HG02943 (cell line): Measurements from ENCODE around the gene HOXA5.

Source experiments
- ATAC-seq: cut with Tn5 transposase; IDR thresholded peaks from one replicate; pipeline ENCODE4 v1.9.1; 2021; ENCODE audit warnings: mild to moderate bottlenecking, low read depth, moderate library complexity; ENCODE audit not compliant: unreplicated experiment

Gene HOXA5

DNA sequence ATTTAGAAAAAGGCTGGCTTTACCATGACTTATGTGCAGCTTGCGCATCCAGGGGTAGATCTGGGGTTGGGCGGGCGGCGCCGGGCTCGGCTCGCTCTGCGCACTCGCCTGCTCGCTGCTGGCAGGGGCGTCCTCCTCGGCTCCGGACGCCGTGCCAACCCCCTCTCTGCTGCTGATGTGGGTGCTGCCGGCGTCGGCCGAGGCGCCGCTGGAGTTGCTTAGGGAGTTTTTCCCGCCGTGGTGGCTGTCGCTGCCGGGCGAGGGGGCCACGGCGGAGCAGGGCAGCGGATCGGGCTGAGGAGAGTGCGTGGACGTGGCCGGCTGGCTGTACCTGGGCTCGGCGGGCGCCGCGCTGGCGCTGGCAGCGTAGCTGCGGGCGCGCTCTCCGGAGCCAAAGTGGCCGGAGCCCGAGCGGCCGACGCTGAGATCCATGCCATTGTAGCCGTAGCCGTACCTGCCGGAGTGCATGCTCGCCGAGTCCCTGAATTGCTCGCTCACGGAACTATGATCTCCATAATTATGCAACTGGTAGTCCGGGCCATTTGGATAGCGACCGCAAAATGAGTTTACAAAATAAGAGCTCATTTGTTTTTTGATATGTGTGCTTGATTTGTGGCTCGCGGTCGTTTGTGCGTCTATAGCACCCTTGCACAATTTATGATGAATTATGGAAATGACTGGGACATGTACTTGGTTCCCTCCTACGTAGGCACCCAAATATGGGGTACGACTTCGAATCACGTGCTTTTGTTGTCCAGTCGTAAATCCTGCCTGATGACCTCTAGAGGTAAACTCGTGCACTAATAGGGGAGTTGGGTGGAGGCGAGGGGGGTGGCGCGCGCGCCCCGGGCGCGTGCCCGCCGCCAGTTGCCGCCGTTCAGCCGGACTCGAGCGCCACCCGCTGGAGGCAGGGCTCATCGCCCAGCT, at the start of gene HOXA5:
Gene HOXA5, minus strand, starts transcription at position 659 of the 927 bp plus-strand sequence. Its CDS starts 74 bp downstream, at position 585.
- no peak for ATAC-seq

DNA sequence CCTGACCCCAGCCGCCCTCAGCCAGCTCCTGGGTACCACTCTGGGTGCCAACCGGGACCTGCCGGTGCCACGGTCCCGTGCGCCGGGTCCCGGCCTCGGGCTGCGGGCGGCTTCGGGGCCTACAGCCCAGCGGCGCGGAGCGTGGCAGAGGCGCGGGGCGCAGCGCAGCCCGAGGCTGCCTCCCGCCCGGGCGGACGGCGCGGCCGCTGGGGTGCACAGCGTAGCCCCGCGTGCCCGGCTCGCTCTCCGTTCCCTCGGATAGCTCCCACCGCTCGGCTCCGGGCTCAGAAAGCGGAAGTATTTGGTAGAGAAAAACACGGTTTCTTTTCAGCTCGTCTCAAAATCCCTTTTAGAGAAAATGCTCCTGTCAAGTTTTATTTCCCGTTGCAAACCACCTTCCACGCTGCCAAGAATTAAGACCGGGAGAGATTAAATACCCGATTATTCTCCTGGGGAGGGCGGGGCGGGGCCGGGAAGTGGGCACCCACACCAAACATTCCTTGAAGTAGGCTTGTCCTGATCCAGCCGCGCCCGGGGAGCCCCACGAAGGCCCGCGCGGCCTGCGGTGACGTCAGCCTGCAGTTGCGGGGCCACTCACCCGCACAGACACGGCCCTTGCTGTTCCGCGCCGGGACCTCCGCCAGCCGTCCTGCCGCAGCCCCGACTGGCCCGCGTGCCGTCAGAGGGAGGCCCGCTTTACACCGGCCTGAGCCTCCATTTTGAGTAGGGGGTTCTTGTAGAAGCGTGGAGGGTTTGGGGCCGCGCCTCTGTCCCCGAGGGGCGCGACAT, 49.3 kb upstream of the HOXA5 start:
- no peak for ATAC-seq

DNA sequence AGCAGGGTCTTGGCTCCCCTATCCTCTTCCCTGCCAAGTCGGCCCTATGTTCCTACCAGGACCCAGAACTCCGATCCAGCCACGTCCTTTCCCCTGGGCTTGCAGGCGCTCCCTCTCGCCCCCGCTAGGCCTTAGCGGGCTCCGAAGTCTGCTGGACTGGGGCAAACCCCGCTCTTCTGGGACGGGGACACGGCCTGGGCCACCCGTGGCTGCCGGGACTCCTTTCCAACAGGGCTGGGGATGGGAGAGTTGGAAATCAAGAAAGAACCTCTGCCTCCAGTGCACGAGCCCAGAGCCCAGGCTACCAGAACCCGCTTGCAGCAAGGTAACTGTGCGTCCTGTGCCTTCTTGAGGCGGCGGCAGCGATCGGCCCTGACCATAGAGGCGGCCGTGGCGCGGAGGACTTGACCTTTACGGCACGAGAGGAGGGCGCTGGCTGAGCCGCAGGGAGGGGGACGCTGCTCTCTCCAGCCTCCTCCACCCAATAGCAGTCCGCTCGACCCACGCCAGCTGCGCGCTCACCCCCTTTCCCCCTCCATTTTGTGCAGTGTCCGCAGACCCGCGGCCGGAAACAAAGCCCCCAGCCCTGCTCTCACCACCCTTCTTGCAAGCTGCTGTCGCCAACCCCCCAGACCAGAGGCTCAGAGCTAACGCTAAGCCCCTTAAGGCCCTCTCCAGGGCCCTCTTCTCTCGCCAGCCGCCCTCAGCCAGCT, 48.5 kb upstream of the HOXA5 start:
- no peak for ATAC-seq

DNA sequence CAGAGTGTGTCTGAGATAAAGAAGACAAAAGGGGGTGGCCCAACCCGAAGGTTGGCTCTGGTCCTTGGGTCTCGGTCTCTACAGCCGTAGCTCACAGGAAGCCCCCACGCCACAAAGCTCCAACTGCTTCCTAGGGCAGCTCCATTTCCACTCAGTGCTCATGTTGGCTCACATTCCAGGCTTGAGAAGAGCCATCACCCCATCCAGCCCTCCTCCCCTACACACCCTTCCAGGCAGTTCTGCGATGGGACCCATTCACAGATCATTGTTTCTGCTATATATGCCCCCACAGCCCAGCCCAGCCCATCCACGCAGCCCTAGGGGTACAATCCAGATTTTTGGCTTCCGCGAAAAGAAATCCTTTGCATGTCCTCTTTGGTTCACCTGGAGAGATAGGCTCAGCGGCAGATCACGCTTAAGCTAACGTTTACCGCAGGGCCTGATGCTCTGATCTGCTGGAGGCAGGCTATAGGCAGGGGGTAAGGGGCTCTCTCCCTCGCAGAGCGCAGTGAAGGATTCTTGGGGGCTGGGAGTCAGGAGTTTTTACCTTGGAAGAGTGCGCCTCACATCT, 47.8 kb upstream of the HOXA5 start:
- ATAC-seq: no peak

DNA sequence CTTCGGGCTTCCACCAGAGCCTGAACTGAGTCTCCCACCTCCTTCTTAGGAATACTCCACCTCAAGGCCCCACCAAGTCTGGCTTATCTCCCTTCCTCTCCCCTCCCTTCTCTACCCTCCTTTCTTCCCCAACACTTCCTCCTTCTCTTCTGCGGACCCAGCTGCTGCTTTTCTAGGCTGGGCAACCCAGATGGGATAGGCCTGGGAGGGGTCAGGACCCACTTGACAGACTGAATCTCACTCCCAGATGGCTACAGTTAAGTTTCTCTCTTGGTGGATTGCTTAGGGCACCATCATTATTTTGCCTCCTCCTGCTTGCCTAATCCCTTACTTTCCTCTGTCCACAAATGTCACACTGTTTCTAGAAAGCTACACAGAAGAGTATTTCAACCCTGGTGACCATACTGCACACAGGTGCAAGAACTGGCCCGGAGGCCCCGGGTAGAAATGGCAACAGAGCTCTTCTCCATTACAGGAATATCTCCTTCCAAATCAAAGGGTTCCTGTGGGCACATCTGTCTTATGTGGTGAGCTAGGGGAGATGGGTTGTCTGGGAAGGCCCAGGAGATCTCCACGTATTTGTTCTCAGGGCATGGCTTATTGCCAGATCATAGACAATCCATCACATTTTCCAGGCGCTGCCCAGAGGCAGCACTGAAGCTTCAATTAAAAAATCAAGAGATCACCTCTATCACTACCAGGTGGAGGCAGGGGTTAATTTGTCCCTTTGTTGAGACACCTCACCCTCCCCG, 46.7 kb upstream of the HOXA5 start:
- no peak for ATAC-seq

DNA sequence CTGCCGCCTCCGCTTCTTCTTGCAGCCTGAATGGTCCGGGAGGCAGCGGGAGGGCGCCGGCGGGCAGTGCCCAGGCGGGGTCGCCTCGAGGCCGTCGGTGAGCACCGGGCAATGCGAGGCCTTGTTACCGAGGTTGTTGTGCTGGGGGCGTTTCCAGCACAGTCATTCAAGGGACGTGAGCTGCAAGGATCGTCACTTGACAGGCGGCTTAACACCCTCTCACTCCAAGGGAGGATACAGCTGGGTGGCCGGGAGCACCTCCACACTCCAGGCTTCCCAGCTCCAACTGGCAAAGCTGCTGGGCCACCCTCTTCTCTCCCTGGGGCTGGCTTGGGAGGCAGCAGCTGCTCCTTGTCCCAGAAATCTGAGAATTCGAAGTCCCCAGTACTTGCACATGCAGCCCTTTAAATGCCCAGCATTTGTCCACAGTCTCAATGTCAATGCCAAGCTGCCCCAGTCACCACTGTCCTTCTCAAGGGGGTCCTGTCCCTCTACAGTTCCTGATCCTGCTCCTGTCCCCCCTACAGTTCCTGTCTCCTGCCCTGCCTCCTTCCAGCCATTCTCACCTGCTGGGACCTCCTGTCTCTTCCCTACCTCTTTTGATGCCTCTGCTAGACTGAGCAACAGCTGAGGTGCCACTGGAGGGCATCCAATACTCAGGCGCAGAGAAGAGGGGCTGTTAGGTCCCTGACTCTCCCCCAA, 46.0 kb upstream of the HOXA5 start:
- no peak for ATAC-seq

DNA sequence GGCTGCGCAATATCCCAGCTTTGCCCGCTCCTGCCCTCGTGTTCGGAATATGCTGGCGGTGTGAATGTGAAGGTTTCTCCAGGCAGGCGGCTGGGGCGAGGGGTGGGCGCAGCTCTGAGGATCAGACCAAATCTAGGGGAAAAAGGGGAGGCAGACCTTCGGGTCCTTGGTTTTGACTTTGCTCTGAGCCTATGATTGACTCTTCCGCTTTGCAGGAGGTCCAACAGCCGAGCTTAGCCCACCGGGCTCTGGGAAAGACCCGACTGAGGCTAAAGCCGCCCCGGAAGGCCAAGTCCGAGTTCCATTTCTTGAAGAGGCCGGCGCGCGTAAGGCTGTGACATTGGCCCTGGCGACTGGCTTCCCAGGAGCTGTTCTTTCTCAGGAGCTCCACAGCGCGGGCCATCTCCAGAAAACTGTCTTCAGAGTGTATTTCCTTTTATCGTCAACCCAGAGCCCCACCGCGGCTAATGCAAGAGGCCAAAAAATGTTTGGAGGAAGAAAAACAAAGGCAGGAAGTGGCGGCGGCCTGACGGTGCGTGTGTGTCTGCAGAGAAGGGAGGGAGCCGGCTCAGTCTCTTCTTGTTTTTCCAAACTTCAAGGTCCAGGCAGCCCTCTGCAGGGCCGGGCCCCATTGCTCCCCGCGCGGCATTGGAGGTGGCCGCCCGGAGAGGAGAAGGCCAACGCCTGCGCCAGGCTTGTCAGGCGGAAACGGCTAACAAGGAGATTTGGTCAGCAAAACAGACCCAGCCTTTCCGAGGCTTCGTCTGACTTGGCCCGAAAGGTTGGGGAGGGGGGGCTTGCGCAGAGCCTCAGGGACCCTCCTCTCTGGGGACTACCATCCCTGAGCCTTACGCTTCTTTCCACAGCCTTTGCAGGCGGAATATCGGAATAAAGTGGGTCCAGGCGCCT, 45.2 kb upstream of the HOXA5 start:
- no peak for ATAC-seq

GRCh38 chr7:27187475-27188385, 44.2 kb upstream of the HOXA5 start:
- no peak for ATAC-seq

GRCh38 chr7:27186668-27187474, 43.4 kb upstream of the HOXA5 start:
- ATAC-seq: no peak

DNA sequence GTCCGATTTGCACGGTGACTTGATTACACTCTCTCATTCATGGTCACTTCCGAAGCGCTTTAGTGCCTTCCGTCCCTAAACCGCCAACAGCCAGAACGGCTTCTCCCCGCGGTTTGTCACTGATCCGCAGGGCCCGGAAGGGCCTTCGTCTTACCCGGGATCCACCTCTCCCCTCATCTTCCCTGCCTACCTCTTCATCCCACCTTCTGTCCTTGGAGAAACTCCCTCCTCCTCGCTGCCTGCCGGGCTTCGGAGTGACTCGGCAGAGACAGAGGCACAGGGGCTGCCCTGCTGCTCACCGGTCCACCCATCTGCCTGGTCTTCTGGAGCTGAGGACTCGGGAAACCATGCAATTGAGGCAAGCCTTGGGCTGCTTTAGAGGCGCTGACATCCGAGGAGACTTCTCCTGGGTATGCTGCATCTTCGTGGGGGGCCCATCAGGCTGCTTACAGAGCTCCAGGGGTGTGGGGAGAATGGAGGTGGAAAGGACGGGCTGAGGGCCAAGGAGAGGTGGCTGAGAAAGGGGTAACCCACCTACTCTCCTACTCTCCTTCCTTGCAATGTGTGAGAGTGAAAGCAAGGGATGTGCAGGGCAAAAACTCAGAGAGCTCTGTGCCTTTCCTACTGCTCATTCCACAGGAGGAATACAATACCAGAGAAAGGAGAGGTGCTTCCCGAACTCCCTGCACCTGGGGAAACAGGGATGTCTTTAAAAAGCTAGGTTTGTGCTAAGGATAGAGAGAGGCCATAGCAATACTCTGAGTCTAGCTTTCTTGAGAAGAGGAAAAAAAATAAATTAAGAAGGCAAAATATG, 42.6 kb upstream of the HOXA5 start:
- ATAC-seq: no peak

DNA sequence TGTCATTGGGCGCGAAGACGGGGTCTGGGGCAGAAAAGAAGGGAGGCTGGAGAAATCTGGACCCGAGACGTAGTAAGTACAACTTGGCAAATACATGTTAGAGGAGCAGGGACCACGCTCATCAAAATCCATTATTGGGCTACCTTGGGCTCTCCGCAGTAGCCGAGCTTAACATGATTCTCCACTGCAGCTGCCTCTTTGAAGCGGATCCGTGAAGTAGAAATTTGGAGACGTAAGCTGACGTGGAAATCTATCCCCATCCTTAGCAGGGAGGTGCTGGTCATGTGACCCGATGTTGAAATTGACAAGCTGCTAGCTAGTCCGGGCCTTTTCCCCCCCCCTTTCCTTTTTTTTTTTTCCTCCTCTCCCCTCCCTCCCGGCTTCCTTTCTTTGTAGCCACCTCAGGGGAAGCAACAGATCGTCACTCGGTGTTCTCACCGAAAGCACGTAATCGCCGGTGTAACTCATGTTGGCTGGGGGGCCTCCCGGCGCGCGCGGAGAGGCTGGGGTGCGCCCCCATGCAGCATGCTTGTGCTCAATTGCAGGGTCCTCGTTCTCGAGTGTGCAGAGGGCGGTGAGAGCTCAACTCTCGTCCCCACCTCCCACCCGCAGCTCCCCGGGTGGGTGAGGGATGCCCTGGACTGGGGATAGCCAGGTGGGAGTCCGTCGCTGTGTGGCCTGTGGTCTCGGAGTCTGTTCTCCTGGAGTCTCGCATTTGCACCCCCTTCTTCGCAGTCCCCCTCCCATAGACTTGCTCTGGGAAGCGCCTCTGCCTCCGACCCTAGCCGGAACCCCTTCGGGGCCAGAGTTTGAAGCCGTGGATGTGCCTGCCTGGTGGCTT, 41.8 kb upstream of the HOXA5 start, which contains the start of gene HOXA11:
Gene HOXA11, minus strand, starts transcription at position 220 of the 841 bp plus-strand sequence. Its CDS starts 88 bp downstream, at position 132.
- ATAC-seq: no peak

GRCh38 chr7:27184337-27185012, 41.0 kb upstream of the HOXA5 start:
- ATAC-seq: no peak

DNA sequence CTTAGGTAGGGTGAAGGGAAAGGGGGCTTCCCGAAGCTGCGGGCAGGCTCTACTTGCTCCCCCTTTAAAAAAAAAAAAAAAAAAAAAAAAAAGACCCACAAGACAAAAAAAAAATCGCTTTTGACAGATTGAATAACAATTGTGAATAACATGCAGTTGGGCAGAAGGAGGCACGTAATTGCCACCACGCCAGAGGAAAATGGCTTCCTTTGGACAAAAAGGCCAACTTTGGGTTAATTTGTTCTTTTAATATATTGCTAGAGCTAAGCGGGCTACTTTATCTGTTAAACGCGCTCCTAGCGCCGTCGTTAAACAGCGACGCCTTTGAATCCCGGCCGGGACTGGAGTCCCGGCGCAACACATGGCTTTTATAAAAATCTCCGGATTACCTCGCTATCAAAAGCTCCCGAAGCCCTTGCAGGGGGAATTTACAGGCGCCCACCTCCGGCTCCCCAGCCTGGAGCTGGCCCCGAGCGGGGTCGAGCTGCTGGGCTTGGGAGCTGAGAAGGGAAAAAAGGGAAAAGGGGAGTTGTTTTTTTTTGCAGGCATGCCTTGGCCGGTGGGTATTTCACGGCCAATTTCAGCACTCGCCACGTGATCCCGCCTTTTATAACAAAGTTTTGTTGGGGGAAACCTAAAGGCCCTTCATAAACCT, 40.3 kb upstream of the HOXA5 start:
- no peak for ATAC-seq
